Measurements from ENCODE around the gene HOXD10.

DNA sequence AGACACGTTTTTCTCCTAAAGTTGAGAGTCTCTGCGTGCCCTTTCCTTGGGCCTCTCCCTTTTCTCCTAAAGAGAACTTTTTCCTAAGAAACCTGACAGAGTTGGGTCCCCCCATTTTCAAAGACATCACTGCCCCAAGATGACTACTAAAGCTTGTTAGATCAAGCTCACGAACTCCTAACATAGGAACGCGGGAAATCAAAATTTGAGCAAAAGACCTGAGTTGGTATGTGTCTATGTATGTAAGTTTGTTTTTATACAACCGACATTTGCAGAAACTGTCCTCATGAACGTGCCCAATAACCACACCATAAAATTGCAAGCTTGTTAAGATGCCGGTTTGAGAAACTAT lies 22.7 kb upstream of the HOXD10 start:
- TF ChIP-seq CTCF (conservative IDR thresholded peaks at IDR 0.05; ENCODE audit: low read depth, low read length) (no peak), EZH2 (IDR thresholded peaks at IDR 0.05; ENCODE audit: borderline replicate concordance, low read depth, low read length, poor library complexity, severe bottlenecking) (no peak)
